WTC11 (cell line): ENCODE measurements around the gene RPL18. TPM values are rescaled to one million over a fixed set of nuclear protein-coding genes. Genes with fewer than 3 reads are reported as not detected.

ENCODE experiments used
- ATAC-seq: fragments of 200-7000 bp; cut with Tn5 transposase; 2 replicates; pipeline ENCODE4 v1.10.0; 2021; ENCODE audit warnings: mild to moderate bottlenecking, moderate library complexity
- CTCF ChIA-PET: fragments of 300-600 bp; sonication (Branson Sonifier 250); formaldehyde crosslinking; loops from one replicate; lab custom pipeline; 2021; ENCODE audit warnings: antibody characterized with exemption; lab: Charles Lee
- POLR2A ChIA-PET: fragments of 350-600 bp; sonication (Branson Sonifier 250); formaldehyde crosslinking; loops from one replicate; lab custom pipeline; 2021; ENCODE audit warnings: antibody characterized with exemption; lab: Charles Lee
- DNase-seq: peaks from one replicate; pipeline ENCODE4 v3.0.0; 2021; ENCODE audit warnings: low spot score
- H3K27ac Mint-ChIP-seq: 2 replicates; pipeline ENCODE4 v1.8.0; 2021; ENCODE audit warnings: mixed read lengths
- H3K27me3 Mint-ChIP-seq: 2 replicates; pipeline ENCODE4 v1.8.0; 2021; ENCODE audit warnings: low read depth, mild to moderate bottlenecking, moderate library complexity, mixed read lengths
- H3K36me3 Mint-ChIP-seq: 2 replicates; pipeline ENCODE4 v1.8.0; 2021; ENCODE audit warnings: mixed read lengths
- H3K4me1 Mint-ChIP-seq: 2 replicates; pipeline ENCODE4 v1.8.0; 2022; ENCODE audit warnings: mixed read lengths
- H3K4me3 Mint-ChIP-seq: 2 replicates; pipeline ENCODE4 v1.8.0; 2021; ENCODE audit warnings: mild to moderate bottlenecking, moderate library complexity, mixed read lengths
- H3K9me3 Mint-ChIP-seq: 2 replicates; pipeline ENCODE4 v1.8.0; 2021; ENCODE audit warnings: mixed read lengths
- CBFB ChIP-seq: sonication (generic); formaldehyde crosslinking; IDR thresholded peaks from 2 replicates; pipeline ENCODE4 v1.8.1; 2022; ENCODE audit warnings: mild to moderate bottlenecking, low read depth, missing genetic modification reagents
- CREM ChIP-seq: sonication (generic); formaldehyde crosslinking; IDR thresholded peaks from 2 replicates; pipeline ENCODE4 v1.8.1; 2022; ENCODE audit warnings: mild to moderate bottlenecking, missing genetic modification reagents, moderate library complexity
- FOXP1 ChIP-seq: sonication (generic); formaldehyde crosslinking; IDR thresholded peaks from 2 replicates; pipeline ENCODE4 v1.8.0; 2022; ENCODE audit warnings: missing genetic modification reagents, mild to moderate bottlenecking, moderate library complexity, borderline replicate concordance
- HMGA2 ChIP-seq: fragments of 250-450 bp; sonication (Bioruptor Pico); IDR thresholded peaks from 2 replicates; pipeline ENCODE4 v1.4.0; 2021; ENCODE audit warnings: mild to moderate bottlenecking, moderate library complexity
- NFE2L1 ChIP-seq: sonication (generic); formaldehyde crosslinking; IDR thresholded peaks from 2 replicates; pipeline ENCODE4 v1.8.1; 2023; ENCODE audit warnings: missing genetic modification reagents
- NR2C2 ChIP-seq: sonication (generic); formaldehyde crosslinking; IDR thresholded peaks from 2 replicates; pipeline ENCODE4 v1.8.0; 2022; ENCODE audit warnings: mild to moderate bottlenecking, missing genetic modification reagents
- PRRX2 ChIP-seq: fragments of 250-450 bp; sonication (Bioruptor Pico); IDR thresholded peaks from 2 replicates; pipeline ENCODE4 v1.8.0; 2021; ENCODE audit warnings: mild to moderate bottlenecking
- RORB ChIP-seq: fragments of 250-450 bp; sonication (Bioruptor Pico); IDR thresholded peaks from 2 replicates; pipeline ENCODE4 v1.9.0; 2021; ENCODE audit warnings: mild to moderate bottlenecking
- SMAD3 ChIP-seq: sonication (generic); formaldehyde crosslinking; IDR thresholded peaks from 2 replicates; pipeline ENCODE4 v1.8.0; 2022; ENCODE audit warnings: missing genetic modification reagents, mild to moderate bottlenecking, borderline replicate concordance
- SMAD4 ChIP-seq: sonication (generic); formaldehyde crosslinking; IDR thresholded peaks from 2 replicates; pipeline ENCODE4 v1.8.0; 2022; ENCODE audit warnings: mild to moderate bottlenecking, missing genetic modification reagents
- SOX15 ChIP-seq: fragments of 250-450 bp; sonication (Bioruptor Pico); IDR thresholded peaks from 2 replicates; pipeline ENCODE4 v1.9.0; 2021; ENCODE audit warnings: mild to moderate bottlenecking
- TEAD4 ChIP-seq: sonication (generic); formaldehyde crosslinking; IDR thresholded peaks from 2 replicates; pipeline ENCODE4 v1.8.0; 2022; ENCODE audit warnings: mild to moderate bottlenecking, missing genetic modification reagents
- ZNF263 ChIP-seq: sonication (generic); formaldehyde crosslinking; IDR thresholded peaks from 2 replicates; pipeline ENCODE4 v1.8.1; 2022; ENCODE audit warnings: low read depth, mild to moderate bottlenecking, moderate library complexity, missing genetic modification reagents
- ZNF317 ChIP-seq: sonication (generic); formaldehyde crosslinking; IDR thresholded peaks from 2 replicates; pipeline ENCODE4 v1.8.1; 2023; ENCODE audit warnings: low read depth, mild to moderate bottlenecking, moderate library complexity, missing genetic modification reagents, borderline replicate concordance
- total RNA-seq: library from RNA; stranded (reverse); gene quantifications from 3 replicates; pipeline ENCODE4 v1.2.3, GENCODE V29; 2021
- TF ChIP-seq, protein P1 (sequence below): fragments of 250-450 bp; sonication (Bioruptor Pico); IDR thresholded peaks from 2 replicates; pipeline ENCODE4 v1.9.0; 2021; ENCODE audit warnings: mild to moderate bottlenecking
- TF ChIP-seq, protein P2 (sequence below): sonication (generic); formaldehyde crosslinking; IDR thresholded peaks from 2 replicates; pipeline ENCODE4 v1.8.0; 2022; ENCODE audit warnings: mild to moderate bottlenecking, missing genetic modification reagents
- TF ChIP-seq, protein P3 (sequence below): sonication (generic); formaldehyde crosslinking; IDR thresholded peaks from 2 replicates; pipeline ENCODE4 v1.8.1; 2022; ENCODE audit warnings: low read depth, missing genetic modification reagents, borderline replicate concordance
- TF ChIP-seq, protein P4 (sequence below): fragments of 250-450 bp; sonication (Bioruptor Pico); IDR thresholded peaks from 2 replicates; pipeline ENCODE4 v1.8.0; 2021; ENCODE audit warnings: mild to moderate bottlenecking
- TF ChIP-seq, protein P5 (sequence below): fragments of 200-600 bp; IDR thresholded peaks from 2 replicates; pipeline ENCODE4 v1.8.0; 2022; ENCODE audit warnings: antibody characterized with exemption
- TF ChIP-seq, protein P6 (sequence below): fragments of 250-450 bp; sonication (Bioruptor Pico); IDR thresholded peaks from 2 replicates; pipeline ENCODE4 v1.9.0; 2021; ENCODE audit warnings: moderate library complexity, mild to moderate bottlenecking, inconsistent platforms, borderline replicate concordance

RPL18 gene
- total RNA-seq, 1 experiment from 2014 or later: 1,712 TPM

DNA sequence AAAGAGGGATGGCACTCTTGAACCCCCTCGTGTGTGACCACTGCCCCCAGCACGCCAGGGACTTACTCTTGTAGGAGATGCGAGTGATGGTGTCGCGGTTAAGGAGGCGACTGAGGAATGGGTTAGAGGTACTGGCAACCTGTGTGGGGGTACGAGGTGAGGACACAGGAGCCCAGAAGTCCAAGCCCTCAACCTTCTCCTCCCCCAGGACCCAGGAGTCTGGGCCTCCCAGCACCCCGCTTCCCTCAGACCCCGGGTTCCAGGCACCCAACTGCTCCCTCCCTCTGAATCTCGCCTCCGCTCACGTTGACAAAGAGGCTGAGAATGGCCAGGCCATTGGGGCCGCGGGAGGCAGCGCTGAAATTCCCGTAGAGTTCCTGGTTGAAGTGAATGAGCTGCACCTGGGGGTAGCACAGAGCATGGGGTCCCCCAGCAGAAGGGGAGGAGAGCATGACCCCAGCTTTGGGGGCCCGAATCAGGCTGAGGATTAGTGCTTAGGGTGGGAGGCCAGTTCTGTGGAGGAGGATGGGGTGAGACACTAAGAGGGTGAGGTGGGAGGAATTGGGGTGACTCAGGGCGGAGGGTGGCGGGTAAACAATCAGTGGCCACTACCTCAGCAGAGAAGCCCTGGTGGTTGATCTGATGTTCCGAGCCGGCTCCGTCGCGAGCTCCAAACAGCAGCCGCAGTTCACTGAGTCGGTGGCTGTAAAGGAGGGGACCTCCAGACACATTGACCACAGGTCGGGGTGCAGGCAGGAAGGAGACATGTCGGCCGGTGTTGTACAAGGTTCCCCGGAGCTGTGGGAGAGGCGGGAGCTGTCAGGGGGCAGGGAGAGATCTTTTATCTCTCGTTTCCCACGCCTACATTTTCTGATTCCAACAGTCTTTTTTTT lies 20.8 kb upstream of the RPL18 start:
- H3K9me3 Mint-ChIP-seq: no peaks in the 10 kb centered on the region
- ATAC-seq (no peak), DNase-seq (no peak)
- POLR2A ChIA-PET: interaction anchor here (1.0 kb wide), 1 partner anchor 9 kb away, joined by 3 read pairs; no protein-coding TSS in a partner anchor
- H3K4me3 Mint-ChIP-seq: peak overlapping the region; percentile 81
- TF ChIP-seq SOX15 (CRISPR knock-in tag): no peak
- TF ChIP-seq SMAD4: no peak
- TF ChIP-seq, protein P1, sequence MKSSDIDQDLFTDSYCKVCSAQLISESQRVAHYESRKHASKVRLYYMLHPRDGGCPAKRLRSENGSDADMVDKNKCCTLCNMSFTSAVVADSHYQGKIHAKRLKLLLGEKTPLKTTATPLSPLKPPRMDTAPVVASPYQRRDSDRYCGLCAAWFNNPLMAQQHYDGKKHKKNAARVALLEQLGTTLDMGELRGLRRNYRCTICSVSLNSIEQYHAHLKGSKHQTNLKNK (CRISPR knock-in tag): no peak
- TF ChIP-seq SMAD3 (CRISPR knock-in tag): no peak
- TF ChIP-seq, protein P2, sequence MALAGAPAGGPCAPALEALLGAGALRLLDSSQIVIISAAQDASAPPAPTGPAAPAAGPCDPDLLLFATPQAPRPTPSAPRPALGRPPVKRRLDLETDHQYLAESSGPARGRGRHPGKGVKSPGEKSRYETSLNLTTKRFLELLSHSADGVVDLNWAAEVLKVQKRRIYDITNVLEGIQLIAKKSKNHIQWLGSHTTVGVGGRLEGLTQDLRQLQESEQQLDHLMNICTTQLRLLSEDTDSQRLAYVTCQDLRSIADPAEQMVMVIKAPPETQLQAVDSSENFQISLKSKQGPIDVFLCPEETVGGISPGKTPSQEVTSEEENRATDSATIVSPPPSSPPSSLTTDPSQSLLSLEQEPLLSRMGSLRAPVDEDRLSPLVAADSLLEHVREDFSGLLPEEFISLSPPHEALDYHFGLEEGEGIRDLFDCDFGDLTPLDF (CRISPR knock-in tag): no peak
- TF ChIP-seq ZNF317 (CRISPR knock-in tag): no peak
- no peak for TF ChIP-seq CBFB
- TF ChIP-seq, protein P3, sequence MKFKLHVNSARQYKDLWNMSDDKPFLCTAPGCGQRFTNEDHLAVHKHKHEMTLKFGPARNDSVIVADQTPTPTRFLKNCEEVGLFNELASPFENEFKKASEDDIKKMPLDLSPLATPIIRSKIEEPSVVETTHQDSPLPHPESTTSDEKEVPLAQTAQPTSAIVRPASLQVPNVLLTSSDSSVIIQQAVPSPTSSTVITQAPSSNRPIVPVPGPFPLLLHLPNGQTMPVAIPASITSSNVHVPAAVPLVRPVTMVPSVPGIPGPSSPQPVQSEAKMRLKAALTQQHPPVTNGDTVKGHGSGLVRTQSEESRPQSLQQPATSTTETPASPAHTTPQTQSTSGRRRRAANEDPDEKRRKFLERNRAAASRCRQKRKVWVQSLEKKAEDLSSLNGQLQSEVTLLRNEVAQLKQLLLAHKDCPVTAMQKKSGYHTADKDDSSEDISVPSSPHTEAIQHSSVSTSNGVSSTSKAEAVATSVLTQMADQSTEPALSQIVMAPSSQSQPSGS (CRISPR knock-in tag): no peak
- no peak for TF ChIP-seq FOXP1 (CRISPR knock-in tag)
- TF ChIP-seq, protein P4, sequence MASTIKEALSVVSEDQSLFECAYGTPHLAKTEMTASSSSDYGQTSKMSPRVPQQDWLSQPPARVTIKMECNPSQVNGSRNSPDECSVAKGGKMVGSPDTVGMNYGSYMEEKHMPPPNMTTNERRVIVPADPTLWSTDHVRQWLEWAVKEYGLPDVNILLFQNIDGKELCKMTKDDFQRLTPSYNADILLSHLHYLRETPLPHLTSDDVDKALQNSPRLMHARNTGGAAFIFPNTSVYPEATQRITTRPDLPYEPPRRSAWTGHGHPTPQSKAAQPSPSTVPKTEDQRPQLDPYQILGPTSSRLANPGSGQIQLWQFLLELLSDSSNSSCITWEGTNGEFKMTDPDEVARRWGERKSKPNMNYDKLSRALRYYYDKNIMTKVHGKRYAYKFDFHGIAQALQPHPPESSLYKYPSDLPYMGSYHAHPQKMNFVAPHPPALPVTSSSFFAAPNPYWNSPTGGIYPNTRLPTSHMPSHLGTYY: no peak
- no peak for TF ChIP-seq PRRX2
- TF ChIP-seq, protein P5, sequence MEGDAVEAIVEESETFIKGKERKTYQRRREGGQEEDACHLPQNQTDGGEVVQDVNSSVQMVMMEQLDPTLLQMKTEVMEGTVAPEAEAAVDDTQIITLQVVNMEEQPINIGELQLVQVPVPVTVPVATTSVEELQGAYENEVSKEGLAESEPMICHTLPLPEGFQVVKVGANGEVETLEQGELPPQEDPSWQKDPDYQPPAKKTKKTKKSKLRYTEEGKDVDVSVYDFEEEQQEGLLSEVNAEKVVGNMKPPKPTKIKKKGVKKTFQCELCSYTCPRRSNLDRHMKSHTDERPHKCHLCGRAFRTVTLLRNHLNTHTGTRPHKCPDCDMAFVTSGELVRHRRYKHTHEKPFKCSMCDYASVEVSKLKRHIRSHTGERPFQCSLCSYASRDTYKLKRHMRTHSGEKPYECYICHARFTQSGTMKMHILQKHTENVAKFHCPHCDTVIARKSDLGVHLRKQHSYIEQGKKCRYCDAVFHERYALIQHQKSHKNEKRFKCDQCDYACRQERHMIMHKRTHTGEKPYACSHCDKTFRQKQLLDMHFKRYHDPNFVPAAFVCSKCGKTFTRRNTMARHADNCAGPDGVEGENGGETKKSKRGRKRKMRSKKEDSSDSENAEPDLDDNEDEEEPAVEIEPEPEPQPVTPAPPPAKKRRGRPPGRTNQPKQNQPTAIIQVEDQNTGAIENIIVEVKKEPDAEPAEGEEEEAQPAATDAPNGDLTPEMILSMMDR: no peak
- no peak for TF ChIP-seq RORB (CRISPR knock-in tag)
- no peak for TF ChIP-seq NFE2L1 (CRISPR knock-in tag)
- TF ChIP-seq HMGA2: no peak
- no peak for TF ChIP-seq TEAD4 (CRISPR knock-in tag)
- no peak for TF ChIP-seq NR2C2 (CRISPR knock-in tag)
- TF ChIP-seq ZNF263 (CRISPR knock-in tag): no peak
- TF ChIP-seq CREM: no peak
- TF ChIP-seq, protein P6, sequence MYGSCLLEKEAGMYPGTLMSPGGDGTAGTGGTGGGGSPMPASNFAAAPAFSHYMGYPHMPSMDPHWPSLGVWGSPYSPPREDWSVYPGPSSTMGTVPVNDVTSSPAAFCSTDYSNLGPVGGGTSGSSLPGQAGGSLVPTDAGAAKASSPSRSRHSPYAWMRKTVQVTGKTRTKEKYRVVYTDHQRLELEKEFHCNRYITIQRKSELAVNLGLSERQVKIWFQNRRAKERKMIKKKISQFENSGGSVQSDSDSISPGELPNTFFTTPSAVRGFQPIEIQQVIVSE (CRISPR knock-in tag): no peak
- peaks cover 34% of the 10 kb centered on the region for H3K4me1 Mint-ChIP-seq
- H3K36me3 Mint-ChIP-seq: peaks cover 9% of the 10 kb centered on the region; the same call in 1 of the 2 replicates
- H3K27me3 Mint-ChIP-seq: peaks cover 15% of the 10 kb centered on the region
- H3K27ac Mint-ChIP-seq: peak overlapping the region; percentile 89
- CTCF ChIA-PET: interaction anchor here (0.7 to 0.8 kb wide), 2 partner anchors 108 to 148 kb away, joined by 3 to 6 read pairs; no protein-coding TSS in a partner anchor
